Hepatocyte (in vitro differentiated cells): ENCODE results near the gene FSD1L.

ENCODE experiments used
- CTCF ChIP-seq: fragments of 200-600 bp; sonication (generic); IDR thresholded peaks from 2 replicates; pipeline ENCODE4 v1.5.1; 2016; ENCODE audit warnings: antibody characterized with exemption, mild to moderate bottlenecking; ENCODE audit not compliant: poor library complexity
- EZH2 ChIP-seq: fragments of 200-600 bp; sonication (generic); IDR thresholded peaks from 2 replicates; pipeline ENCODE4 v1.6.1; 2016; ENCODE audit warnings: antibody characterized with exemption, mild to moderate bottlenecking, borderline replicate concordance

DNA sequence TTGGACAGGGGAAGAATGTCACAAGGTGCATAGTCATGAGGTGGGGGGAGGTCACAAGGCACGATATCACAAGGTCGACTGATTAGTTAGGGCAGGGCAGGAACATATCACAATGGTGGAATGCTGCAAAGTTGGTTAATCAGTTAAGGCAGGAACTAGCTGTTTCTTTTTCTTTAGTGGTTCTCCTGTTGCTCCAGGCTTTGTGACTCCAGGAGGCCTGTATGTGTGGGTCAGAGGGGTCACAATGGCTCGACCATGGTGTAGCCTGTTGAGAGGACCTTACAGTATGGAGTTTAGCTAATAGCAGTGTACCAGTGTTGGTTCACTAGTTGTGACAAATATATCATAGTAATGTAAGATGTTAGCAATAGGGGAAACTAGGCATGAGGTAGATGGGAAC, 12.4 kb upstream of the FSD1L start:
- TF ChIP-seq CTCF (no peak), EZH2 (no peak)
